CD4-positive, alpha-beta T cell (primary cell): ENCODE measurements around the gene SCUBE2. TPM values are rescaled to one million over a fixed set of nuclear protein-coding genes. Genes with fewer than 3 reads are reported as not detected.

Source experiments
- ATAC-seq: fragments of 200-7000 bp; cut with Tn5 transposase; one replicate; pipeline ENCODE4 v1.10.0; 2022; ENCODE audit warnings: mild to moderate bottlenecking; ENCODE audit not compliant: poor library complexity
- CTCF ChIA-PET: fragments of 350-600 bp; sonication (Branson Sonifier 250); formaldehyde crosslinking; loops from one replicate; lab custom pipeline; 2021; ENCODE audit warnings: antibody characterized with exemption, inconsistent platforms; lab: Charles Lee
- POLR2A ChIA-PET: fragments of 350-600 bp; sonication (Branson Sonifier 250); formaldehyde crosslinking; loops from one replicate; lab custom pipeline; 2021; ENCODE audit warnings: antibody characterized with exemption, inconsistent platforms; lab: Charles Lee
- DNase-seq, 14 experiments: peaks; one replicate each; pipeline ENCODE4 v3.0.0-alpha.2; 2013 to 2020; ENCODE audit warnings: mixed read lengths in 2 of 14
- H3K27ac ChIP-seq, 2 donors: one replicate each; pipeline versions ENCODE4 v1.5.1 to v1.7.0; 2013; ENCODE audit warnings: low read length in 2 of 2, low read depth in 1 of 2, mild to moderate bottlenecking in 1 of 2
- H3K27me3 ChIP-seq, 2 experiments: 1 replicate in 1 of 2; 2 replicates in 1 of 2; pipeline versions ENCODE4 v1.6.1 to v1.7.0; 2013; ENCODE audit warnings: low read length in 2 of 2, control low read depth in 1 of 2, mild to moderate bottlenecking in 1 of 2, moderate library complexity in 1 of 2; ENCODE audit not compliant: insufficient read depth in 2 of 2, control insufficient read depth in 1 of 2
- H3K36me3 ChIP-seq: one replicate; pipeline ENCODE4 v1.6.1; 2013; ENCODE audit warnings: low read length, control low read depth; ENCODE audit not compliant: insufficient read depth
- H3K4me1 ChIP-seq: one replicate; pipeline ENCODE4 v1.6.1; 2013; ENCODE audit warnings: low read length, control low read depth; ENCODE audit not compliant: insufficient read depth
- H3K4me3 ChIP-seq: one replicate; pipeline ENCODE4 v1.5.1; 2013; ENCODE audit warnings: mild to moderate bottlenecking, low read length, moderate library complexity
- H3K9me3 ChIP-seq, 2 experiments: 1 replicate in 1 of 2; 2 replicates in 1 of 2; pipeline versions ENCODE4 v1.6.1 to v1.7.0; 2013; ENCODE audit warnings: low read length in 2 of 2, mild to moderate bottlenecking in 2 of 2, control low read depth in 1 of 2, moderate library complexity in 1 of 2; ENCODE audit not compliant: control insufficient read depth in 1 of 2, insufficient read depth in 1 of 2
- H3K27ac Mint-ChIP-seq: one replicate; pipeline ENCODE4 v1.8.0; 2020; ENCODE audit warnings: mixed read lengths
- H3K27me3 Mint-ChIP-seq: one replicate; pipeline ENCODE4 v1.8.0; 2021; ENCODE audit warnings: mixed read lengths
- H3K36me3 Mint-ChIP-seq: one replicate; pipeline ENCODE4 v1.8.0; 2021; ENCODE audit warnings: low read depth, mixed read lengths
- H3K4me1 Mint-ChIP-seq: one replicate; pipeline ENCODE4 v1.8.0; 2021; ENCODE audit warnings: low read depth, mixed read lengths
- H3K4me3 Mint-ChIP-seq: one replicate; pipeline ENCODE4 v1.8.0; 2020; ENCODE audit warnings: mild to moderate bottlenecking, mixed read lengths
- H3K9me3 Mint-ChIP-seq: one replicate; pipeline ENCODE4 v1.8.0; 2020; ENCODE audit warnings: mixed read lengths
- intact Hi-C, 2 experiments: fragments of 100-400 bp; cut with DNase I in 1 of 2; cut with micrococcal nuclease in 1 of 2; formaldehyde crosslinking; loops; one replicate each; pipeline versions ENCODE4 v1.15.1 to v1.9.0; 2023 to 2025; cut with DNase I, micrococcal nuclease
- total RNA-seq, 174 experiments: library from RNA in 2 of 174; stranded (reverse) in 2 of 174; gene quantifications; one replicate each; pipeline ENCODE4 v1.2.3 and lab custom pipeline; 2021 to 2026
- TF ChIP-seq, protein P1 (sequence below): fragments of 200-600 bp; IDR thresholded peaks from one replicate; pipeline ENCODE4 v1.8.0; 2022; ENCODE audit warnings: antibody characterized with exemption, mild to moderate bottlenecking

SCUBE2 gene
- total RNA-seq, 2 experiments from 2014 or later, result 0.17 TPM; not detected in 1

DNA sequence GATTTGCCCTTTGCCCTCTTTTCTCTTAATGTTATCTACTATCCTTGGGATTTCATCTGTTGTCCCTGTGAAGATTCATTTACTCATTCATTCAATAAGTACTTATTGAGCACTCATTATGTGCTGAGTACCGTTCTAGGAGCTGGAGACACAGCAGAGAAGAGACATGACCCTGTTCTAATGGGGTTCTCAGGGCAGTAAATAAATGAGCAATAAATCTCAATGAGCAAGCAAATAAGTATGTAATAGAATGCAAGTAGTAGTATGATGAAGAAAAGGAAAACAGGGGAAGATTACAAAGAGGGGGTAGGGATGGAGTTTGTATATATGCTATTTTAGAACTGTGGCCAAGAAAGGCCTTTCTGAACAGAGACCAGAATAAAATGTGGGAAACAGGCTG lies 53.4 kb downstream of the SCUBE2 start:
- no peak overlapping the region for H3K4me3 Mint-ChIP-seq
- H3K9me3 ChIP-seq, result no peaks in the 10 kb centered on the region
- no peaks in the 10 kb centered on the region for H3K36me3 Mint-ChIP-seq
- intact Hi-C loops, result no loop called here
- DNase-seq (no peak), ATAC-seq (no peak)
- no peaks in the 10 kb centered on the region for H3K4me1 Mint-ChIP-seq
- POLR2A ChIA-PET, result interaction anchor here (0.8 kb wide), 1 partner anchor 13 kb away, joined by 3 read pairs; no protein-coding TSS in a partner anchor
- no peaks in the 10 kb centered on the region for H3K9me3 Mint-ChIP-seq
- CTCF ChIA-PET, result no interaction called here
- no peaks in the 10 kb centered on the region for H3K36me3 ChIP-seq
- H3K27ac Mint-ChIP-seq, result no peak overlapping the region
- no peaks in the 10 kb centered on the region for H3K4me1 ChIP-seq
- peaks cover 3% of the 10 kb centered on the region in 2 experiments for H3K27me3 ChIP-seq
- TF ChIP-seq, protein P1, sequence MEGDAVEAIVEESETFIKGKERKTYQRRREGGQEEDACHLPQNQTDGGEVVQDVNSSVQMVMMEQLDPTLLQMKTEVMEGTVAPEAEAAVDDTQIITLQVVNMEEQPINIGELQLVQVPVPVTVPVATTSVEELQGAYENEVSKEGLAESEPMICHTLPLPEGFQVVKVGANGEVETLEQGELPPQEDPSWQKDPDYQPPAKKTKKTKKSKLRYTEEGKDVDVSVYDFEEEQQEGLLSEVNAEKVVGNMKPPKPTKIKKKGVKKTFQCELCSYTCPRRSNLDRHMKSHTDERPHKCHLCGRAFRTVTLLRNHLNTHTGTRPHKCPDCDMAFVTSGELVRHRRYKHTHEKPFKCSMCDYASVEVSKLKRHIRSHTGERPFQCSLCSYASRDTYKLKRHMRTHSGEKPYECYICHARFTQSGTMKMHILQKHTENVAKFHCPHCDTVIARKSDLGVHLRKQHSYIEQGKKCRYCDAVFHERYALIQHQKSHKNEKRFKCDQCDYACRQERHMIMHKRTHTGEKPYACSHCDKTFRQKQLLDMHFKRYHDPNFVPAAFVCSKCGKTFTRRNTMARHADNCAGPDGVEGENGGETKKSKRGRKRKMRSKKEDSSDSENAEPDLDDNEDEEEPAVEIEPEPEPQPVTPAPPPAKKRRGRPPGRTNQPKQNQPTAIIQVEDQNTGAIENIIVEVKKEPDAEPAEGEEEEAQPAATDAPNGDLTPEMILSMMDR, result no peak
- H3K27ac ChIP-seq, result no peak overlapping the region
- peaks cover 8% of the 10 kb centered on the region for H3K27me3 Mint-ChIP-seq
- H3K4me3 ChIP-seq, result no peak overlapping the region

DNA sequence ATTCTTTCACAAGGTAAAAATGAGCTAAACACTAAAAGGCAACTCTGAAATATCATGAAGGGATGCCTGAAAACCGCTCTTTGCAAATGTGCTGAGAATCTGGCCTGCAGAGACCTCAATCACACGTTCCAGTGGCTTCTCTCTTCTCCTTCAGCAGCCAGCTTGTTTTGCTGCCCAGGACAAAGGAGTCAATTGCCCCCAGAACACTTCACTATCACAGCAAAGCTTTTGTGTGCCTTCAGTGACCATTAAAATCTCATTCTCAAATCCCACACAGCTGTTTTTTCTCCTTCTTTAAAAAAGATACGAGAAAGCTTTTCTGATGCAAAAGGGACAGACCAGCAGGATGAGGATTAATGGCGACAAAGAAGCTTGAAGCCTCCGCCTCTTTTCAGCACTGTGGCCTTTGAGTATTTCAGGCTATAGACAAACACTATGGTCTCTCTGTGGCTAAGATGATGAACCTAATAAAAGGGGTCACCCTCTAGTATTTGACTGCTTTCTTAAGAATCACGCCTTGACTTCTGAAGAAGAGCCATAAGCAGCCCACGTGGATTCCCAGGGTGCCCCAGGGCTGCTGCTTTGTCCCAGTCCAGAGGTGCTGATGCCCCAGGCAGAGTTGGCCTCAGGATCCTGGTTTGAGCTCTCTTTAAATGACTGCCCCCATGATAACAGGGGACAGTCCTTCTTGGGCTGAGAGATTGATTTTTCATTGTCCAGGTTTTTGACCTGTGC lies 54.2 kb downstream of the SCUBE2 start:
- Mint-ChIP-seq H3K9me3 (no peaks in the 10 kb centered on the region), H3K36me3 (no peaks in the 10 kb centered on the region), H3K4me1 (no peaks in the 10 kb centered on the region), H3K27ac (no peak overlapping the region), H3K4me3 (no peak overlapping the region), H3K27me3 (peaks cover 8% of the 10 kb centered on the region)
- no peaks in the 10 kb centered on the region for H3K4me1 ChIP-seq
- ChIA-PET CTCF (no interaction called here), POLR2A (interaction anchor here (0.8 kb wide), 1 partner anchor 12 kb away, joined by 3 read pairs; no protein-coding TSS in a partner anchor)
- TF ChIP-seq, protein P1, result no peak
- H3K36me3 ChIP-seq, result no peaks in the 10 kb centered on the region
- no peak for ATAC-seq
- DNase-seq, result no peak
- H3K27ac ChIP-seq, result no peak overlapping the region
- H3K4me3 ChIP-seq, result no peak overlapping the region
- intact Hi-C loops, result no loop called here
- peaks cover 3% of the 10 kb centered on the region in 2 experiments for H3K27me3 ChIP-seq
- H3K9me3 ChIP-seq, result no peaks in the 10 kb centered on the region

DNA sequence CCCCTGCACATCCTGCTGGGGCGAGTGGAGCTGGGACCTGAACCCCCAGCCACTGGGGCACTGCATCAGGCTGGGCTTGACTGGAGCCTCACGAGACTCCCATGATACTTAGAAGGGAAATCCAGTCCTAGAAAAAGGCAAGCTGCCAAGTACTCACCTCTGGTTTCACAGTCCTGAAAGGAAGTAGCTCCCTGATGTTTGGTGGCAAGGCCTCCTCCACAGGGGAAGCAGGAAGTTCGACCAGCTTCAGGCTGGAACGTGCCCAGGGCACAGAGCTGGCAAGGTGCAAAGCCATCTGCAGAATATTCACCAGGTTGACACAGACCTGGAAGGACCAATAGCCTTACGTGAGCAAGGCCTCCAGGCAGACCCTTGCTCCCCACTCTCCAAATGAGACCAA lies 60.8 kb downstream of the SCUBE2 start:
- no peak for DNase-seq
- TF ChIP-seq, protein P1, result no peak
- no peaks in the 10 kb centered on the region for H3K4me1 Mint-ChIP-seq
- Histone ChIP-seq H3K36me3 (no peaks in the 10 kb centered on the region), H3K27me3 (no peaks in the 10 kb centered on the region), H3K9me3 (no peaks in the 10 kb centered on the region), H3K4me1 (no peaks in the 10 kb centered on the region), H3K27ac (no peak overlapping the region), H3K4me3 (no peak overlapping the region)
- no peak for ATAC-seq
- ChIA-PET CTCF (no interaction called here), POLR2A (no interaction called here)
- no peaks in the 10 kb centered on the region for H3K9me3 Mint-ChIP-seq
- H3K4me3 Mint-ChIP-seq, result no peak overlapping the region
- H3K36me3 Mint-ChIP-seq, result no peaks in the 10 kb centered on the region
- H3K27me3 Mint-ChIP-seq, result no peaks in the 10 kb centered on the region
- H3K27ac Mint-ChIP-seq, result no peak overlapping the region
- intact Hi-C loops, result no loop called here
